ENCODE data around the gene ENTPD7.

The ENTPD7 gene

DNA sequence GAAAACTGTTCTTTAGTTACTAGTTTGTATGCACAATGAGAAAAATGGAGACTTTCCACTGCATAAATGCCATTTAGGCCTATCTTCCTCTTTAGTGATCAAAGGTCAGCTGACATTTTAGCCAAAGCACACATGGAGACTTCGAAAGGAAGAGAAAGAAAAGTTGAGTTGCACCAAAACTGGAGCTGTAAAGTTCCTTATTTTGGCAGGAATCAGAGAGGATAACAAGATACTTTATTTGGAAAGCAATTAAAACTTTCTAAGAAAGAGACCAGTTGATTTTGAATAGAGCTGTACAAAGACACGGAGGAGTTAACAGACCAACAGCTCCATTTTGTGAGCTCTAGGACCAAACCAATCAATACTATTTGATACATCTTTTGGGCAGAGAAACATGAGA, 14.2 kb downstream of the ENTPD7 start:
- Histone ChIP-seq H3K9ac (ENCODE audit: low read length) (no peak overlapping the region), H3K4me2 (ENCODE audit: low read depth, low read length, poor library complexity, severe bottlenecking) (no peak overlapping the region), H4K20me1 (ENCODE audit: low read depth, low read length) (no peaks in the 10 kb centered on the region), H3K36me3 (ENCODE audit: low read length) (no peaks in the 10 kb centered on the region), H3F3A (ENCODE audit: insufficient read depth) (no peaks in the 10 kb centered on the region), H3K27me3 (ENCODE audit: low read length) (no peaks in the 10 kb centered on the region), H3K79me2 (ENCODE audit: insufficient read depth, low read length) (no peaks in the 10 kb centered on the region), H3K9me3 (ENCODE audit: insufficient read depth, low read length) (no peaks in the 10 kb centered on the region), H3K4me3 (ENCODE audit: insufficient read depth, low read length, poor library complexity, severe bottlenecking) (no peak overlapping the region), H3K9me2 (replicated peaks; ENCODE audit: insufficient read depth, low read length) (no peaks in the 10 kb centered on the region), H3K27ac (ENCODE audit: low read depth, low read length) (no peak overlapping the region), H2AFZ (ENCODE audit: low read depth, low read length, severe bottlenecking) (no peak overlapping the region)
- no peak for TF ChIP-seq EZH2phosphoT487 (conservative IDR thresholded peaks at IDR 0.05; ENCODE audit: low read length)
- TF ChIP-seq, protein P1, sequence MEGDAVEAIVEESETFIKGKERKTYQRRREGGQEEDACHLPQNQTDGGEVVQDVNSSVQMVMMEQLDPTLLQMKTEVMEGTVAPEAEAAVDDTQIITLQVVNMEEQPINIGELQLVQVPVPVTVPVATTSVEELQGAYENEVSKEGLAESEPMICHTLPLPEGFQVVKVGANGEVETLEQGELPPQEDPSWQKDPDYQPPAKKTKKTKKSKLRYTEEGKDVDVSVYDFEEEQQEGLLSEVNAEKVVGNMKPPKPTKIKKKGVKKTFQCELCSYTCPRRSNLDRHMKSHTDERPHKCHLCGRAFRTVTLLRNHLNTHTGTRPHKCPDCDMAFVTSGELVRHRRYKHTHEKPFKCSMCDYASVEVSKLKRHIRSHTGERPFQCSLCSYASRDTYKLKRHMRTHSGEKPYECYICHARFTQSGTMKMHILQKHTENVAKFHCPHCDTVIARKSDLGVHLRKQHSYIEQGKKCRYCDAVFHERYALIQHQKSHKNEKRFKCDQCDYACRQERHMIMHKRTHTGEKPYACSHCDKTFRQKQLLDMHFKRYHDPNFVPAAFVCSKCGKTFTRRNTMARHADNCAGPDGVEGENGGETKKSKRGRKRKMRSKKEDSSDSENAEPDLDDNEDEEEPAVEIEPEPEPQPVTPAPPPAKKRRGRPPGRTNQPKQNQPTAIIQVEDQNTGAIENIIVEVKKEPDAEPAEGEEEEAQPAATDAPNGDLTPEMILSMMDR (IDR thresholded peaks at IDR 0.05; ENCODE audit: insufficient read depth, low read length, poor library complexity, severe bottlenecking), result no peak

DNA sequence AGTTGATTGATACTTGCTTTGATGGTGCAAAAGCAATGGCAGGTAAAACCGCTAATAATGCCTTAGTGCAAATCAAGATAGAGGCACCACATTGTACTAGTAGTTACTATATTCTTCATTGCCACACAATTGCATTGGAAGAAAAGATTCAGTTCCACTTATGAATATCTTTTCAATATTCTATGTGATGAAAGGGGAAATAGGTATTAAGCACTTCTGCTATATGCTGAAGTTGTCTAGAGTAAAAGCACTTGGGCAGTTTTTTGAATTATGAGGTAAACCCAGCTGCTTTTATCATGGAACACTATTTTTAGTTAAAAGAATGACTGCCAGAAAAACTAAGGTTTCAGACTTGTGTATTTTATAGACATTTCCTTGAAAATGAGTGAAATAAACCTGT, 15.5 kb downstream of the ENTPD7 start:
- Histone ChIP-seq H4K20me1 (ENCODE audit: low read depth, low read length) (no peaks in the 10 kb centered on the region), H2AFZ (ENCODE audit: low read depth, low read length, severe bottlenecking) (no peak overlapping the region), H3K27ac (ENCODE audit: low read depth, low read length) (no peak overlapping the region), H3K36me3 (ENCODE audit: low read length) (no peaks in the 10 kb centered on the region), H3K9me3 (ENCODE audit: insufficient read depth, low read length) (no peaks in the 10 kb centered on the region), H3K27me3 (ENCODE audit: low read length) (no peaks in the 10 kb centered on the region), H3K9me2 (replicated peaks; ENCODE audit: insufficient read depth, low read length) (no peaks in the 10 kb centered on the region), H3K4me3 (ENCODE audit: insufficient read depth, low read length, poor library complexity, severe bottlenecking) (no peak overlapping the region), H3K9ac (ENCODE audit: low read length) (no peak overlapping the region), H3K4me2 (ENCODE audit: low read depth, low read length, poor library complexity, severe bottlenecking) (no peak overlapping the region), H3K79me2 (ENCODE audit: insufficient read depth, low read length) (no peaks in the 10 kb centered on the region), H3F3A (ENCODE audit: insufficient read depth) (no peaks in the 10 kb centered on the region)
- TF ChIP-seq EZH2phosphoT487 (conservative IDR thresholded peaks at IDR 0.05; ENCODE audit: low read length), result no peak
- TF ChIP-seq, protein P1 (IDR thresholded peaks at IDR 0.05; ENCODE audit: insufficient read depth, low read length, poor library complexity, severe bottlenecking), result no peak

DNA sequence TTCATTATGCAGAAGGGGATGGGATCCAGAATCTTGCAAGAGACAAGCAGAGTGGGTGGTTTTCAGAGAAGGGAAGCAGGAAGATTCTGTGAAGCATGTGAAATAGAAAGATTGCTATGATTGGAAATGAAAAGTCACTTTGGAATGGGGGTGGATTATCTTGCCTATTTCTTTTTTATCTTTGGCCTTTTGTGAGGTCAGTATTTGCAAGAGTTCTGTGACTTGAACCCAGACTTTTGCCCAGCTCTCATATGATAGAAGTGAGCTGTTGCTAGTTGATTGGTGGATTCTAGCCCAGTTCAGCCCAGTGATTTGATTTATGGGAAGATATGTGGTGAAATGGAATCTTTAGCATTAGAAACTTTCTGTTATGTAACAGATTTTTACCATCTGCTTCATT, 17.1 kb downstream of the ENTPD7 start:
- H3K4me3 ChIP-seq (ENCODE audit: insufficient read depth, low read length, poor library complexity, severe bottlenecking), result no peak overlapping the region
- TF ChIP-seq, protein P1 (IDR thresholded peaks at IDR 0.05; ENCODE audit: insufficient read depth, low read length, poor library complexity, severe bottlenecking), result no peak
- no peak for TF ChIP-seq EZH2phosphoT487 (conservative IDR thresholded peaks at IDR 0.05; ENCODE audit: low read length)
- H2AFZ ChIP-seq (ENCODE audit: low read depth, low read length, severe bottlenecking), result no peak overlapping the region
- no peak overlapping the region for H3K9ac ChIP-seq (ENCODE audit: low read length)
- H4K20me1 ChIP-seq (ENCODE audit: low read depth, low read length), result no peaks in the 10 kb centered on the region
- H3K36me3 ChIP-seq (ENCODE audit: low read length), result no peaks in the 10 kb centered on the region
- H3F3A ChIP-seq (ENCODE audit: insufficient read depth), result no peaks in the 10 kb centered on the region
- H3K4me2 ChIP-seq (ENCODE audit: low read depth, low read length, poor library complexity, severe bottlenecking), result no peak overlapping the region
- no peaks in the 10 kb centered on the region for H3K79me2 ChIP-seq (ENCODE audit: insufficient read depth, low read length)
- no peak overlapping the region for H3K27ac ChIP-seq (ENCODE audit: low read depth, low read length)
- H3K9me3 ChIP-seq (ENCODE audit: insufficient read depth, low read length), result no peaks in the 10 kb centered on the region
- no peaks in the 10 kb centered on the region for H3K27me3 ChIP-seq (ENCODE audit: low read length)
- H3K9me2 ChIP-seq (replicated peaks; ENCODE audit: insufficient read depth, low read length), result no peaks in the 10 kb centered on the region

All from SU-DHL-6 (cell line).